Dedifferentiated amniotic fluid mesenchymal stem cell (primary cell): Measurements from ENCODE around the gene HEATR3.
"Not testable (repeated sequence)": the region's sequence is repeated elsewhere in the genome, so short reads cannot be mapped to it uniquely, and the experiment has no call there.

Experiments
- DNase-seq: peaks from one replicate; pipeline ENCODE4 v3.0.0-alpha.2; 2016; ENCODE audit errors: extremely low spot score

Gene HEATR3

DNA sequence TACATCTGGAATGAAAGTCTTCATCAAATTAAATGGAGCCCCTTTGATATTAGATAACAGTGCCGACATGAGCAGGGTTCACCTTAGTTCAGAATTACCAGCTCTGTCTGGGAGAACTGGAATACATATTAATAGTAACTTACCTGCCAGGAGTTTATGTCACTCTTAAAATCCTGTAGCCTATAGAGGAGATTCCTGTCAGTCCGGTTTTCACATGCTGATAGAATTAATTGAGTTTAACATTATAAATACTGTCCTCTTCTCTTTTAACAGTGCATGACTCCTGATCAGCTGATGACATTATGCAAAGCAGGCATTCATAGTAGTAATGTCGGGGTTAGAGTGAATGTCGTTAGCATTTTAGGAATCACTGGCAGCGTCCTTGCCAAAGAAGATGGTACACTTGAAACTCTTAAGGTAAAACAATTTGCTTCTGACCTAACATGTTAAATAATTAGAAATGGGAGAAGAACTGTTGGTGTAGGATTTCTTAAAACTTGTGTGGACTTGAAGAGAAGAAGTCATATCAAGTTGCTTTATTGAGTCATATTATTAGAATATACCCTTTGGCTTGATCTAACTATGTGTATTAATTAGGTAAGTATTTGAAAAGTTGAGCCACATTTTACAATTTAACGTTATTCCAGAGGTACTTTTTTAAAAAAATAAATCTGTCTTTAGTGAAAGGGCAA, 34.3 kb downstream of the HEATR3 start:
- no peak for DNase-seq

- DNase-seq = peak; percentile 74
These were observed 36.4 kb downstream of the HEATR3 start for GRCh38 chr16:50102051-50102746.

DNA sequence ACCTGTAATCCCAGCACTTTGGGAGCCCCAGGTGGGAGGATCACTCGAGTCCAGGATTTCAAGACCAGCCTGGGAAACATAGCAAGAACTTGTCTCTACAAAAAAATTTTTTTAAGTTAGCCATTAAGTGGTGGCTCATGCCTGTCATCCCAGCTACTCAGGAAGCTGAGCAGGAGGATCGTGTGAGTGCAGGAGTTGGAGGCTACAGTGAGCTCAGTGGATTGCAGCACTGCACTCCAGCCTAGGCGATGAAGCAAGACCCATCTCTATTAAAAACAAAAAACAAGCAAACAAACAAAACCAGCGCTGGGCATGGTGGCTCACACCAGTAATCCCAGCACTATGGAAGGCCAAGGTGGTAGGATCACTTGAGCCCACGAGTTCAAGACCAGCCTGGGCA, 38.0 kb downstream of the HEATR3 start:
- DNase-seq = no peak

DNA sequence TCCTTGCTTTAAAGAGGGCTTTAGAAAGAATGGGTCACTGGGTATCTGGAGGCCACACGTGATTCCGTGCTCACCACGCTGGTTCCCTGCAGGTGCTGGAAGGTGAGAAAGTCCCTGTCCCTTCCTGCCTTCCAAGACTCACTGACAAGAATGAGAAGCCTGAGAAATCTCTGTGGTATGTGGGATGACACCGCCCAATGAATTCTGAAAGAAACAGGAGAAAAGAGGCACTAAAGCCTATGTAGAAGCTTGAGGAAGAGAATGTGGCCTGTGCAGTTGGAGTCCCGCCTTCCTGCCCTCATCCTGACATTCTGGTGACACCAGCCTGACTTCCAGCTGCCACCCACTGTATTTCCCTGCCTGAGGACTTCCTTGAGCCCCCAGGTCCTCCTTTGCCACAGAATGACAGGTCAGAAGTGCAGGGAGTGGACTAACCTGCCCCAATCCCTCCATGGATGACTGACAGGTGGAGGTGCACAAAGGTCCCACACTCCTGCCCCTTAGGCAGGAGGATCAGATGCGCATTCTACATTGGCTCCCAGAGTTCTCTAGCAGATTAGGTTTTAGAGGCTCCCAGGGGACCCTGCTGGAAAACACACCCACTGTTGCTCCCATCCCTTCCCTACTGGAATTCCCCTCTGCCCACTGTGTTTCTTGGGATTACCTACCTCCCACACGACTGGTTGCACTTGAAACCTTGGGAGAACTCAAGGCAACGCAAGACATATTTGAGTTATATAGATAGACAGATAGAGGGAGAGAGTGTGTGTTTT, 48.8 kb downstream of the HEATR3 start:
- DNase-seq = no peak

- no peak for DNase-seq
These were observed 54.9 kb downstream of the HEATR3 start for GRCh38 chr16:50120711-50121110.

- no peak for DNase-seq
These were observed 55.5 kb downstream of the HEATR3 start for GRCh38 chr16:50121278-50121677.

DNA sequence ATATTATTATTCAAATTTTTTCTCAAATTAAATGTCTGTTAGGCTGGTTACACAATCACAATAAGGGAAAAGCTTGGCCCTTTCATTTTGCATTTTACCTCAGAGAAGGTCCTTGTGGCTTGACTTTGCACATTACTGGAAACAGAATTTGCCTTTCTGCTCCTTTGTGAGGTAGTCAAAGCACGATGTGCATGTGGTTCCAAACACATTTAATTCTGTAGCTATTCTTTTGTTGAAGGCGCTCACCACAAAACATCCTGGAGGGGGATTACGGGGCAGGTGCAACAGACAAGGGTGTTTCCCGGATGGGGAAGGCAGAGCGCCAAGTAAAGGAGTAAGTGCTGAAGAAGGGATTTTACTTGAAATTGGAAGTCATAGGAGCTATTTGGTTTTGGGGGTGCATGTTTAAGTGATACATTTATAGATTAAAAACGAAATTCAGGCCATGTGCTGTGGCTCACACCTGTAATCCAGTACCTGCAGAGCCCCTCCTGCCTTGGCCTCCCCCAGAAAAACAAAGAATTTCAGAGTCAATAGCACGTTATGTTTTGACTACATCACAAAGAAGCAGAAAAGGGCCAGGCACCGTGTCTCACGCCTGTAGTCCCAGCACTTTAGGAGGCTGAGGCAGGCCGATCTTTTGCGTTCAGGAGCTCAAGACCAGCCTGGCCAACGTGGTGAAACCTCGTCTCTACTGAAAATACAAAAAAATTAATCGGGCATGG, 56.1 kb downstream of the HEATR3 start:
- DNase-seq = no peak

DNA sequence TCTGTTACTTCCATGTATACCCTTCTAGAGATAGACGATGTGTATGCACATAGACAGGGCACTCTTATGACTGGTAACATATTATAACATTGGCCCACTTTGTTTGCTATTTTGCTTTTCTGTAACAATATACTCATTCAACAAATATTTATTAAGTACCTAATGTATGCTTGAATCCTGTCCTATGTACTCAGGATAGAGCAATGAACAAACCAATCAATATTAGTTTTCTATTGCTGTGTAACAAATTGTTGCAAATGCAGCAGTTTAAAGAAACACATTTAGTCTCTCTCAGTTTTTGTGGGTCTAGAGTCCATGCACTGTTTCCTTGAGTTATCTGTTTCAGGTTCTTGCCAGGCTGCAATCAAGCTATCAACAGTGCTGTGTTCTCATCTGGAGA, 57.6 kb downstream of the HEATR3 start:
- no peak for DNase-seq

GRCh38 chr16:50124769-50125168, 59.0 kb downstream of the HEATR3 start:
- no peak for DNase-seq

GRCh38 chr16:50126183-50126582, 60.4 kb downstream of the HEATR3 start:
- DNase-seq = no peak

DNA sequence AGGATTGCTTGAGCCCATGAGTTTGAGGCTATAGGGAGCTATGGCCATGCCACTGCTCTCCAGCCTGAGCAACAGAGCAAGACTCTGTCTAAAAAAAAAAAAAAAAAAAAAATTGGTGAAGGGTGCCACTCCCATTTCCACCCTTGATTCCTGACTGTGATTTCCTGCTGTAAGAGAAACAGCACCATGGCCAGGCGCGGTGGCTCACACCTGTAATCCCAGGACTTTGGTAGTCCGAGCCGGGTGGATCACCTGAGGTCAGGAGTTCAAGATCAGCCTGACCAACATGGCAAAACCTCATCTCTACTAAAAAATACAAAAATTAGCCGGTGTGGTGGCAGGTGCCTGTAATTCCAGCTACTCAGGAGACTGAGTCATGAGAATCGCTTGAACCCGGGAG, 66.8 kb downstream of the HEATR3 start:
- not testable (repeated sequence) for DNase-seq

DNA sequence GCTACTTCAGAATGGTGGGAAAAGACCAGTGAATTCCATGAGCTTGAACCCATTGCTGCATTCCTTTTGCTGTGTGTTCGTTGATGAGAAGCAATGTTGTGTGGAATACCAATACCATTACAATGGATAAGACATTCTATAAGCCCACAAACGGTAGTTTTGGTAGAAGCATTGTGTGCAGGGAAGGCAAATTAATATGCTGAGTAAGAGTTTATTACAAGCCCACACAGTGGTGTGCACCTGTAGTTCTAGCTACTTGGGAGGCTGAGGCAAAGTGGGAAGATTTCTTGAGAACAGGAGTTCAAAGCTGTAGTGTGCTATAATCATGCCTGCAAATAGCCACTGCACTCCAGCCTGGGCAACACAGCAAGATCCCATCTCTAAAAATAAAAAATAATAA, 67.4 kb downstream of the HEATR3 start:
- DNase-seq = no peak

DNA sequence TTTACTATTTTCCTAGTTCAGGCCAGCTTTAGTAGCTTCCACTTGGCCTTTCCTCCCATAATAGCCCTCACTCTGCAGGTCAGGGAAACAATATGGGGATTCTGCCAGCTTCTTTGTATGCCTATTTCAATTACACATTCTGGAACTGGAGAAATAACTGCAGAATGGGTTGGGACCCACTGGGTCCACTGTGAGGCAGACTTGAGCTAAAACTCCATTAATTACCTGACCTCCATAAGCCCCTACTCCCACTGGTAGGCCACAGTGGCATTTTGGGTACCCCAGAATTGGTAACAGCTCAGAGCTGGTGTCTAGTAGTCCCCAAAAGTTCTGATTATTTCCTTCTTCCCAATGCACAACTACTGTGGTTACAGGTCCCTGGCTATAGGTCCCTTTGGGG, 70.6 kb downstream of the HEATR3 start:
- DNase-seq = no peak

DNA sequence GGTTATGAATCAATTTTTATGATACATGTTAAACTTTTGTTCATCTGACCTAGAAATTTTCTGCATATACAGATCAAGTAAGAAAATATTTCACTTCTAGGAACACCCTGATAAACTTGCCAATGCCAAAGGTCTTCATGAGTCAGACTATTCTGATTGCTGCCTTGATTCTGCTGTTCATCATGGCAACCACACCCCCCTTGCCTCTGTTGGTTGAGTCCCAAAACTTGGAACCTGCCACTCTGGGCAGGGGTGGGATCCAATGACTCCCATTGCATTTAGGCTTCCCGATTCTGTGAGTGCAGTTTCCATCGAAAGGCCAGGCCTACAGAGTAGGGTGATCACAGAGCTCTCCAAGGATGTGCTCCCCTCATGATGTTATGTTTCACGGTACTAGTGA, 71.5 kb downstream of the HEATR3 start:
- no peak for DNase-seq

DNA sequence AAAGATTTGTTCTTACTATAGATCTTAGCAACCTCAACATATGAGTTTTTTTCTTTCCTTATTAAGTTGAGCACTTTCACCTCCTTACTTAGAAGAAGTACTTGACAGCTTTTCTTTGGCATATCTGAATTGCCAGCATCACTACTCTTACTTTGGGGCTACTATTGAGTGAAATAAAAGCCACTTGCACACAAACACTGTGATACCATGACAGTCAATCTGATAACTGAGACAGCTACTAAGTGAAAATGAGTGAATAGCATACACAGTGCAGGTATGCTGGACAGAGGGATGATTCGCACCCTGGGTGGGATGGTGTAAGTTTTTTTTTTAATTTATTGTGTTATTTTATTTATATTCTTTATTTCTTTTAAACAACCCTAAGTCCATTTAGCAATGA, 73.8 kb downstream of the HEATR3 start:
- DNase-seq = no peak

- no peak for DNase-seq
These were observed 78.4 kb downstream of the HEATR3 start for GRCh38 chr16:50144211-50144610.

DNA sequence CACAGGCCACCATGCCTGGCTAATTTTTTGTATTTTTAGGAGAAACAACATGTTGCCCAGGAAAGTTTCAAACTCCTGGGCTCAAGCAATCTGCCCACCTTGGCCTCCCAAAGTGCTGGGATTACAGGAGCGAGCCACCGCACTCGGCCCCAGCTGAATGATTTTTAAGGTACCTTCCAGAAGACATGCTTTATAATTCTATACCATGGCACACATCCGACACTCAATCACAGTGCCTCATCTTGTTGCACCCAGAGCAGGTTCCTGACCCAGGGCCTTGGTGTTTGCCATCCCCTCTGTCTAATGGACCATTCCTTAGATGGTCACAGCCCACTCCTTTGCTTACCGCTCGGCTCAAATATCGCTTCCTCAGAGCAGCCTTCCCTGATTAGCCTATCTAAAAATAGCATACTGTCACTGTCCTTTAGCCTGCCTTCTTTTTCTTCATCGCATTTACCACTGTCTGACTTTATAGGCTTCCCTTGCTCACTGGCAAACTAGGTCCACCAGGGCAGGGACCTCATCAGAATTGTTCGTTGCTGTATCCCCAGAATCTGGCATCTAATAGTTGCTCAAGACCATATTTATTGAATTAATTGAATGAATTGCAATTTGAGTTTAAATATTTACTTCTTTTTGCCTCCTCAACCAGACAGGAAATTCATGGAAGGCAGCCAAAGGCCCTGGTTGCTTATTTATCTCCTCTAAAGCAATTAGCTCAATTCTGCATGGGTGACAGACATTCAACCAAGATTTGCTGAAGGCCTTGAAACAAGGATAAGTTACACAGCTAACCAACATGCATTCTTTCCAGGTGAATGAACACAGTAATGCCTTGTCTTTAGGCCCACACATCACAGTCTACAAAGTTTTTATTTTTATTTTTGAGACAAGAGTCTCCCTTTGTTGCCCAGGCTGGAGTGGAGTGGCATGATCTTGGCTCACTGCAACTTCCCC, 81.0 kb downstream of the HEATR3 start:
- no peak for DNase-seq

DNA sequence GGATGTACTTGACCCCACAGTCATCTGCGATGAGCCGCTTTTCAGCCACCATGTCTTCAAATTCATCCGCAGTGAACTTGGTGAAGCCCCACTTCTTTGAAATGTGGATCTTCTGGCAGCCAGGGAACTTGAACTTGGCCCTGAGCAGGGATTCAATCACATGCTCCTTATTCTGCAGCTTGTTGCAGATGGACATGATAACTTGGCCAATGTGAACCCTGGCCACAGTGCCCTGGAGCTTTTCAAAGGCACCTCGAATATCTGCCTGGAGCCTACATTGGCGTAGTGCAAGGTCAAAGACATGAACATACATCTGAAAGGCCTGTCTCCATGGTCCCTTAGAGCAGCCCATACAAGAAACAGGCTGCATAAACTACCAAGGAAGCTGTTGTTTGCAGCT, 85.6 kb downstream of the HEATR3 start:
- DNase-seq = no peak

- no peak for DNase-seq
These were observed 86.0 kb downstream of the HEATR3 start for GRCh38 chr16:50151756-50152155.

DNA sequence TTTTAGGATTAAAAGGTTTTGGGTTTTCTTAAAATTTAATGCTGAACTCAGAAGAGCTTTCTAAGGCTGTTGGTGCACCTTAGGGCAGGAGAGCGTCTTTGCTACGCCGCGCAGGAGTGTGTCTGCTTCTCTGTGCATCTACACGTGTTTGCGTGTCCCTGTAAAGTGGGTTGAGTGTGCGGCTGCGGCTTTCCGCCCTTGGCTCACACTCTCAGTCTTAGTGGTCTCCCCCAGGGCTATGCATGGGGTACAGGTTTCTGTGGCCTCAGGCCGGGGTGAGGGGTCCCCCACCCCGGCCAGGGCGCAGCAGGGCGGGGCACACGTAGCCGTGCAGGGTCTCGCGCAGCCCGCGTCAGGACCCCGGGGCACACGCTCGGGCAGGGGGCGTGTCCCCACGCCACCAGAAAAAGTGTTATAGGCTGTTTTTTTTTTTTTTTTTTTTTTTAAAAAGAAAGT, 86.6 kb downstream of the HEATR3 start:
- DNase-seq = no peak
